ENCODE measurements around the gene MYO1C. TPM values are rescaled to one million over a fixed set of nuclear protein-coding genes. Genes with fewer than 3 reads are reported as not detected.
"Not testable (repeated sequence)": the region's sequence is repeated elsewhere in the genome, so short reads cannot be mapped to it uniquely, and the experiment has no call there.

MYO1C gene
- total RNA-seq, 4 donors from 2014 or later, result 144 to 232 (median 179) TPM

DNA sequence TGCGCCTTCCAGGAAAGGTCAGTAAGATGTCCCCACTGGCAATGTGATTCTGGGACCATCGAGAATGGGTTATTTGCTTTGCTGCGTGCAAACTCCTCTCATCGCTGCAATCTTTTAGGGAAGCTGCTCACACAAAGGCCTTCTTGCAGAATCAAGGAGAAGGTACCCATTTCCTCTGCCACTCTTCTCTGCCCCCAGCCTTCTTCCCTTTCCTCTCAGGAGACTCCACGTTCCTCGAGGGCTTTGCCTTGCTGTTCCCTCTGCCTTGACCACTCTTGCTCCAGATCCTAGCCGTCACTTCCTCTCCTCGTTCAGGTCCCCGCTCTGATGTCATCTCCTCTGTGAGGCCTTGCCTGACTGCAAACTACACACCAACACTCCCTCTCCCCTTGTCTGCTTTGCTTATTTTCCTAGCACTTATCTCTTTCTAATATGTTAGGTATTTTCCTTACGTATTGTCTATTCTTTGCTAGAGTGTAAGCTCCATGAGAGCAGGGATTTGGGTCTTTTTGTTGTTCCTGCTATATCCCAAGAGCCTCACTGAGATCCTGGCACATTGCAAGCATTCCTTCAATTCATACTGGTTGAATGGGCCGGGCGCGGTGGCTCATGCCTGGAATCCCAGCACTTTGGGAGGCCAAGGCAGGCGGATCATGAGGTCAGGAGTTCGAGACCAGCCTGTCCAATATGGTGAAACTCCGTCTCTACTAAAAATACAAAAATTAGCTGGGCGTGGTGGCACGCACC lies 31.1 kb downstream of the MYO1C start:
- no peaks in the 10 kb centered on the region for H3K27me3 ChIP-seq
- peaks cover 0 to 40% (median 13%) of the 10 kb centered on the region in 4 donors for H3K4me1 ChIP-seq
- TF ChIP-seq POLR2A (IDR thresholded peaks at IDR 0.05), result no peak
- TF ChIP-seq, protein P1, sequence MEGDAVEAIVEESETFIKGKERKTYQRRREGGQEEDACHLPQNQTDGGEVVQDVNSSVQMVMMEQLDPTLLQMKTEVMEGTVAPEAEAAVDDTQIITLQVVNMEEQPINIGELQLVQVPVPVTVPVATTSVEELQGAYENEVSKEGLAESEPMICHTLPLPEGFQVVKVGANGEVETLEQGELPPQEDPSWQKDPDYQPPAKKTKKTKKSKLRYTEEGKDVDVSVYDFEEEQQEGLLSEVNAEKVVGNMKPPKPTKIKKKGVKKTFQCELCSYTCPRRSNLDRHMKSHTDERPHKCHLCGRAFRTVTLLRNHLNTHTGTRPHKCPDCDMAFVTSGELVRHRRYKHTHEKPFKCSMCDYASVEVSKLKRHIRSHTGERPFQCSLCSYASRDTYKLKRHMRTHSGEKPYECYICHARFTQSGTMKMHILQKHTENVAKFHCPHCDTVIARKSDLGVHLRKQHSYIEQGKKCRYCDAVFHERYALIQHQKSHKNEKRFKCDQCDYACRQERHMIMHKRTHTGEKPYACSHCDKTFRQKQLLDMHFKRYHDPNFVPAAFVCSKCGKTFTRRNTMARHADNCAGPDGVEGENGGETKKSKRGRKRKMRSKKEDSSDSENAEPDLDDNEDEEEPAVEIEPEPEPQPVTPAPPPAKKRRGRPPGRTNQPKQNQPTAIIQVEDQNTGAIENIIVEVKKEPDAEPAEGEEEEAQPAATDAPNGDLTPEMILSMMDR (IDR thresholded peaks at IDR 0.05), result no peak
- DNase-seq, result no peak
- peak overlapping the region in 1 of 4 donors; percentile 85 for H3K27ac ChIP-seq
- peaks cover 0 to 25% (median 0%) of the 10 kb centered on the region in 3 donors for H3K36me3 ChIP-seq
- no peak overlapping the region for H3K4me3 ChIP-seq
- no peaks in the 10 kb centered on the region for H3K9me3 ChIP-seq

DNA sequence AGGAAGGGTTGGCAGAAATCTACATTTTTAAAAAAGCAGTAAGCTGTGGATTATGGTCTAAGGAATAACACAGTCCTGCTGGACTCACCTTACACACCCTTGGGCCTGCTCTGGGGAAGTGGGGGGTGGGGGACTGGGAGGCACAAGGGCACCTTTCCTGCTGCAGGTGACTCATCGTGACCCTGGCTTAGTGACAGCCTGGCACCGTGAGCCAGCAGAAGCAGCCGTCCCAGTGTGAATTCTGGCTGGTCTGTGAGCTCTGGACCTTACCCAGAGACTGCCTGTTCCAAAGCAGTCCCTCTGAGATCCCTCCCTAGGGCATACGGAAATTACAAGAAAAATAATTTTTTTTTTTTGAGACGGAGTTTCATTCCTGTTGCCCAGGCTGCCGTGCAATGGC lies 32.3 kb downstream of the MYO1C start:
- TF ChIP-seq, protein P1 (IDR thresholded peaks at IDR 0.05), result no peak
- TF ChIP-seq POLR2A (IDR thresholded peaks at IDR 0.05), result peak in 1 of 2 donors; percentile 49
- peaks cover 0 to 13% (median 0%) of the 10 kb centered on the region in 3 donors for H3K36me3 ChIP-seq
- H3K4me3 ChIP-seq, result no peak overlapping the region
- peaks cover 0 to 40% (median 13%) of the 10 kb centered on the region in 4 donors for H3K4me1 ChIP-seq
- no peaks in the 10 kb centered on the region for H3K27me3 ChIP-seq
- H3K27ac ChIP-seq, result peak overlapping the region in 3 of 4 donors; percentile 53 to 85 (median 85)
- H3K9me3 ChIP-seq, result no peaks in the 10 kb centered on the region
- DNase-seq, result peak in 2 of 3 donors; percentile 89 to 91

DNA sequence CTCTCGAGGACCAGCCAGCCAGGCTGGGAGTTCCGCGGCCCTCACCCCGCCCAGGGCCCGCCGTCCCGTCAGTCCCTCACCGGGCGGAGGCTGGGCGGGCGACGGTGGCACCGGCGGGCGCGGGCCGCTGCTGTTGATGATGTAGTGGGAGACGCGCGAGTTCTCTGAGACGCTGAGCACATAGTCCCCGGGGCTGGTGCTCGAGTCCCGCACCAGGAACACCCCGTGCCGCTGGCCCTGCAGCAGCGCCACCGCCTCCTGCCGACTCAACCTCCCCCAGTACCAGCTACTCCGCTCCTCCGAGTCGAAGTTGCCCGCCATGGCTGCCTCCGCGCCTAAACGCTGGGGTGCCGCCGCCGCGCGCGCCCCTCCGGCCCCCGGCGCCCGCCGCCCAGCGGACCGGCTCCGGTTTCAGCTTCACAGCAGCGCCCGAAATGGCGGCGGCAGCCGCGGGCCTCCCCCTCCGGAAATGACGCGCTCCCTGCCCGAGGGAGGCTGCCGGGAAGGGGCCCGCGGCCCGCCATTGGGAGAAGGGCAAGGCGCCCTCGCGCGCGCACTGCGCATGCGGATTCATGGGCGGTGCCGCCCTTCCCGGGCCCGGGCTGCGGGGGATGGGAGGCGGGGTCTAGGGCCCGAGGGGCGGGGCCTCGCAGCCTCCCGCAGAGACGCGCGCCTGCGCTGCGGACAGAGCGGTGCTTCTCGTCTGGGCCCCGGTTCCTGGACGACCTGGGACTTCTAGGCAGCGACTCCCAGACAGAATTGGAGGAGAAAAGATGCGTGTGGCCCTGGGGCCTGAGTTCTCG lies 36.5 kb downstream of the MYO1C start, which contains the start of gene CRK:
Gene CRK (minus strand): TSS at position 436 of the 803 bp plus-strand sequence. CDS start 115 bp downstream, at position 321.
- Histone ChIP-seq H3K9me3 (no peaks in the 10 kb centered on the region), H3K27ac (peak within 1 kb of the TSS; percentile 97 to 100 (median 98)), H3K36me3 (peaks cover 0 to 9% (median 0%) of the 10 kb centered on the region in 3 donors), H3K4me1 (peaks cover 0 to 47% (median 6%) of the 10 kb centered on the region in 4 donors), H3K27me3 (no peaks in the 10 kb centered on the region), H3K4me3 (peak within 1 kb of the TSS; percentile 82 to 99 (median 89))
- TF ChIP-seq, protein P1 (IDR thresholded peaks at IDR 0.05), result peak in 2 of 6 experiments; percentile 10 to 18
- TF ChIP-seq POLR2A (IDR thresholded peaks at IDR 0.05), result peak; percentile 88 to 92
- peak; percentile 93 to 98 (median 98) for DNase-seq

DNA sequence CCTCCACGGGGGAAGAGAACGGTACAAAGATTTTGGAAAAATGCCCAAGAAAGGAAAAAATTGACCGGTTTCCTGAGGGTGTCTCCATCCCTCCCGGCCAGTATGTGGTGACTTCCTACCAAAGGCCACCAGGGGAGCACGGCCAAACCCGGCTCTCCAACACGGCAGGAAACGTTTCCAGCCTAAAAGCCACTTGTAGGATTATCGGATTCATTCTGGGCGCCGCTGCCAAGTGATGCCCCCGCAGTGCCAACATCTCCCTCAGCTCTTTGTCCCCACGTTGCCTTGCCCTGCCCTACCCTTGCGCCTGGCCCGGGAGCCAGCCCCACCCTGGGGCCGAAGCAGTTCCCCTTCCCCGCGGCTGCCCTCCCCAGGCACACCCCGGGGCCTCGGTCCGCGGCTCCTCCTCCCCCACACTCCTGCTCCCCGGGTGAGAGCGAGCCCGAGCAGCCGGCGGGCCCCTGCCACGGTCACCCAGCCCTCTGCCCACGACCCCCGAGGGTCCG lies 37.1 kb downstream of the MYO1C start:
- peak overlapping the region; percentile 97 to 100 (median 98) for H3K27ac ChIP-seq
- peaks cover 0 to 41% (median 6%) of the 10 kb centered on the region in 4 donors for H3K4me1 ChIP-seq
- peak; percentile 61 to 81 (median 80) for DNase-seq
- peak overlapping the region; percentile 82 to 99 (median 89) for H3K4me3 ChIP-seq
- TF ChIP-seq, protein P1 (IDR thresholded peaks at IDR 0.05), result peak; percentile 54 to 80 (median 62)
- TF ChIP-seq POLR2A (IDR thresholded peaks at IDR 0.05), result no peak
- no peaks in the 10 kb centered on the region for H3K27me3 ChIP-seq
- H3K36me3 ChIP-seq, result peaks cover 0 to 9% (median 0%) of the 10 kb centered on the region in 3 donors
- no peaks in the 10 kb centered on the region for H3K9me3 ChIP-seq

DNA sequence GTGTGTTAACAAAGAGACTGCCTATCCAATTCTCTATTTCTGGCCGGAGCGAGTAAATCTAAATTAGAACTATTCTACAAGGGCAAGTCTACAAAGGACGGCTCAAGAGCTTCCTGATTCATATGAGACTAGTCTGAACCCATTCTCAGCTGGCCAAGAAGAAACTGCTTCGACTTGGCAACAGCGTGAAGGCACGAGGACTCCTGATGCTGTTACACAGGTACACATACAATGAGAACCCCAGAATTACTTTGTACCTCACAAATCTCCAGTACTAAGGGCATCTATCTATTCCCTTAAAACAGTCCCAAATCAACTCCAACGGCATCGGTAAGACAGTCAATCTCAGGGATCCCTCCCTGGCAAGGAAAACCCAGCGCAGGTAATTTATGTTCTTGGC lies 37.9 kb downstream of the MYO1C start:
- H3K4me3 ChIP-seq, result peak overlapping the region; percentile 82 to 99 (median 89)
- peaks cover 0 to 42% (median 6%) of the 10 kb centered on the region in 4 donors for H3K4me1 ChIP-seq
- H3K27me3 ChIP-seq, result no peaks in the 10 kb centered on the region
- TF ChIP-seq POLR2A (IDR thresholded peaks at IDR 0.05), result no peak
- TF ChIP-seq, protein P1 (IDR thresholded peaks at IDR 0.05), result no peak
- H3K36me3 ChIP-seq, result peaks cover 0 to 9% (median 0%) of the 10 kb centered on the region in 3 donors
- peak overlapping the region; percentile 97 to 100 (median 98) for H3K27ac ChIP-seq
- DNase-seq, result no peak
- H3K9me3 ChIP-seq, result no peaks in the 10 kb centered on the region

DNA sequence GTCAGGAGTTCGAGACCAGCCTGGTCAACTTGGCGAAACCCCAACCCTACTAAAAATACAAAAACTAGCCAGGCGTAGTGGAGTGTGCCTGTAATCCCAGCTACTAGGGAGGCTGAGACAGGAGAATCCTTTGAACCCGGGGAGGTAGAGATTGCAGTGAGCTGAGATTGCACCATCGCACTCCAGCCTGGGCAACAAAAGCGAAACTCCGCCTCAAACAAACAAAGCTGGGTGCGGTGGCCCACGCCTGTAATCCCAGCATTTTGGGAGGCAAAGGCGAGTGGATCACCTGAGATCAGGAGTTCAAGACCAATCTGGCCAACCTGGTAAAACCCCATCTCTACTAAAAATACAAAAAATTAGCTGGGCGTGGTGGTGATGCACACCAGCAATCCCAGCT lies 38.8 kb downstream of the MYO1C start:
- Histone ChIP-seq H3K4me1 (peaks cover 0 to 43% (median 6%) of the 10 kb centered on the region in 4 donors), H3K27ac (peak overlapping the region in 2 of 4 donors; percentile 40 to 97)
- H3K36me3 ChIP-seq, H3K9me3 ChIP-seq, H3K4me3 ChIP-seq, DNase-seq, H3K27me3 ChIP-seq: not testable (repeated sequence)

All from Peyer's patch (tissue), 4 donors.